ENCODE data around the gene ARMC10. TPM values are rescaled to one million over a fixed set of nuclear protein-coding genes. Genes with fewer than 3 reads are reported as not detected.
"Not testable (repeated sequence)": the region's sequence is repeated elsewhere in the genome, so short reads cannot be mapped to it uniquely, and the experiment has no call there.

The ARMC10 gene
- total RNA-seq, 1 donor from 2014 or later: 24.9 TPM

- no peak for DNase-seq
- CTCF ChIA-PET: no interaction called here
- Mint-ChIP-seq H3K9me3 (no peaks in the 10 kb centered on the region), H3K36me3 (ENCODE audit: low read depth) (peaks cover 4% of the 10 kb centered on the region), H3K27me3 (no peaks in the 10 kb centered on the region), H3K4me3 (no peak overlapping the region), H3K4me1 (peaks cover 16% of the 10 kb centered on the region), H3K27ac (no peak overlapping the region)
- TF ChIP-seq, protein P1, sequence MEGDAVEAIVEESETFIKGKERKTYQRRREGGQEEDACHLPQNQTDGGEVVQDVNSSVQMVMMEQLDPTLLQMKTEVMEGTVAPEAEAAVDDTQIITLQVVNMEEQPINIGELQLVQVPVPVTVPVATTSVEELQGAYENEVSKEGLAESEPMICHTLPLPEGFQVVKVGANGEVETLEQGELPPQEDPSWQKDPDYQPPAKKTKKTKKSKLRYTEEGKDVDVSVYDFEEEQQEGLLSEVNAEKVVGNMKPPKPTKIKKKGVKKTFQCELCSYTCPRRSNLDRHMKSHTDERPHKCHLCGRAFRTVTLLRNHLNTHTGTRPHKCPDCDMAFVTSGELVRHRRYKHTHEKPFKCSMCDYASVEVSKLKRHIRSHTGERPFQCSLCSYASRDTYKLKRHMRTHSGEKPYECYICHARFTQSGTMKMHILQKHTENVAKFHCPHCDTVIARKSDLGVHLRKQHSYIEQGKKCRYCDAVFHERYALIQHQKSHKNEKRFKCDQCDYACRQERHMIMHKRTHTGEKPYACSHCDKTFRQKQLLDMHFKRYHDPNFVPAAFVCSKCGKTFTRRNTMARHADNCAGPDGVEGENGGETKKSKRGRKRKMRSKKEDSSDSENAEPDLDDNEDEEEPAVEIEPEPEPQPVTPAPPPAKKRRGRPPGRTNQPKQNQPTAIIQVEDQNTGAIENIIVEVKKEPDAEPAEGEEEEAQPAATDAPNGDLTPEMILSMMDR (IDR thresholded peaks at IDR 0.05): no peak
- no peak for ATAC-seq (ENCODE audit: low read depth)
- intact Hi-C loops (cut with micrococcal nuclease): loop anchor here (5.0 to 10.0 kb wide), 4 partner anchors 226 to 1944 kb away; partner anchors contain the start of genes DNAJC2, KMT2E, PMPCB and PSMC2
- POLR2A ChIA-PET: no interaction called here
These were observed 3.9 kb upstream of the ARMC10 start for GRCh38 chr7:103071000-103071399.

DNA sequence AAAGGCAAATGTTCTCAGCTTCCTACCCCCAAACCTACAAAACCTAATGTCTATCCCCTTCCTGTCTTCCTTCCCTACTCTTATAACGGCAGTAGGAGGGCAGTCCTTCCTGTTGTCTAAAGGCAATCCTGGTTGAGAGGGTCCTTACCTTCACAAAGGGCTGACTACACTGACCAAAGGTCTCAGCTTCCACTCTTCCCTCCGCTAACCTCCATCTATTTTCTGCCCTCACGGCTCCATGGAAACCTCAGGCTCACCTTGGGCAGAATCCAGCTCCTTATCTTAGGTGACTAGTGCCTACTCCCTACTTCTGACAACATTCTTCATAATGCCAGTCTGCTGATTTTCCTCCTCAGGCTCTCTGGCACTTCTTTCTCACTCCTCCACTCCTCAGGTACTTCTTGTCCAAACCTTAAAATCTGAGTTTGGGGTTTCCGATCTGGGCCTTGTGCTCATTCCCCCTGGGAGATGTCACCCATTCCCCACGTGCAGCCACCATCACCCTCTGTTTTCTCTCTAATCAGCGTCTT is 886 bp upstream of the ARMC10 start:
- ATAC-seq (ENCODE audit: low read depth) (no peak), DNase-seq (no peak)
- CTCF ChIA-PET: interaction anchor here (1.2 to 2.3 kb wide), 2 partner anchors 8 to 12 kb away, joined by 3 to 10 read pairs; no protein-coding TSS in a partner anchor
- POLR2A ChIA-PET: interaction anchor here (0.9 to 2.0 kb wide), 4 partner anchors 11 to 326 kb away, joined by 5 to 19 read pairs (median 10); partner anchors contain the start of gene FAM185A
- peak overlapping the region; percentile 95 for H3K27ac Mint-ChIP-seq
- TF ChIP-seq, protein P1 (IDR thresholded peaks at IDR 0.05): no peak
- H3K9me3 Mint-ChIP-seq: no peaks in the 10 kb centered on the region
- intact Hi-C loops (cut with micrococcal nuclease): loop anchor here (1.0 to 10.0 kb wide), 5 partner anchors 206 to 1941 kb away; partner anchors contain the start of genes DNAJC2, KMT2E, PMPCB and PSMC2
- peaks cover 9% of the 10 kb centered on the region for H3K36me3 Mint-ChIP-seq (ENCODE audit: low read depth)
- peak overlapping the region; percentile 94 for H3K4me3 Mint-ChIP-seq
- H3K27me3 Mint-ChIP-seq: no peaks in the 10 kb centered on the region
- peaks cover 41% of the 10 kb centered on the region for H3K4me1 Mint-ChIP-seq

- DNase-seq (no peak), ATAC-seq (ENCODE audit: low read depth) (peak; percentile 54)
- peak overlapping the region; percentile 90 for H3K27ac Mint-ChIP-seq
- no peaks in the 10 kb centered on the region for H3K27me3 Mint-ChIP-seq
- ChIA-PET POLR2A (interaction anchor here (0.6 to 2.0 kb wide), 11 partner anchors 9 to 712 kb away, joined by 3 to 19 read pairs (median 6); partner anchors contain the start of genes FAM185A and NAPEPLD), CTCF (interaction anchor here (1.1 to 1.8 kb wide), 5 partner anchors 9 to 382 kb away, joined by 3 to 10 read pairs (median 3); no protein-coding TSS in a partner anchor)
- intact Hi-C loops (cut with micrococcal nuclease): loop anchor here (1.0 to 10.0 kb wide), 5 partner anchors 74 to 1939 kb away; partner anchors contain the start of genes DNAJC2, FAM185A, KMT2E and NAPEPLD
- TF ChIP-seq, protein P1 (IDR thresholded peaks at IDR 0.05): no peak
- peaks cover 14% of the 10 kb centered on the region for H3K36me3 Mint-ChIP-seq (ENCODE audit: low read depth)
- H3K4me1 Mint-ChIP-seq: peaks cover 41% of the 10 kb centered on the region
- H3K9me3 Mint-ChIP-seq: no peaks in the 10 kb centered on the region
- H3K4me3 Mint-ChIP-seq: peak overlapping the region; percentile 92
These were observed 488 bp downstream of the ARMC10 start for GRCh38 chr7:103075337-103075918.

- TF ChIP-seq, protein P1 (IDR thresholded peaks at IDR 0.05): no peak
- Mint-ChIP-seq H3K9me3 (no peaks in the 10 kb centered on the region), H3K36me3 (ENCODE audit: low read depth) (peaks cover 17% of the 10 kb centered on the region), H3K27ac (no peak overlapping the region), H3K27me3 (no peaks in the 10 kb centered on the region), H3K4me1 (peaks cover 41% of the 10 kb centered on the region), H3K4me3 (peak overlapping the region; percentile 92)
- ChIA-PET CTCF (interaction anchor here (1.4 kb wide), 1 partner anchor 10 kb away, joined by 4 read pairs; no protein-coding TSS in a partner anchor), POLR2A (interaction anchor here (0.5 kb wide), 1 partner anchor 74 kb away, joined by 3 read pairs; no protein-coding TSS in a partner anchor)
- intact Hi-C loops (cut with micrococcal nuclease): loop anchor here (10.0 kb wide), 3 partner anchors 268 to 1938 kb away; partner anchors contain the start of genes DNAJC2, KMT2E and PSMC2
- DNase-seq (no peak), ATAC-seq (ENCODE audit: low read depth) (no peak)
These were observed 1.8 kb downstream of the ARMC10 start for GRCh38 chr7:103076764-103077163.

DNA sequence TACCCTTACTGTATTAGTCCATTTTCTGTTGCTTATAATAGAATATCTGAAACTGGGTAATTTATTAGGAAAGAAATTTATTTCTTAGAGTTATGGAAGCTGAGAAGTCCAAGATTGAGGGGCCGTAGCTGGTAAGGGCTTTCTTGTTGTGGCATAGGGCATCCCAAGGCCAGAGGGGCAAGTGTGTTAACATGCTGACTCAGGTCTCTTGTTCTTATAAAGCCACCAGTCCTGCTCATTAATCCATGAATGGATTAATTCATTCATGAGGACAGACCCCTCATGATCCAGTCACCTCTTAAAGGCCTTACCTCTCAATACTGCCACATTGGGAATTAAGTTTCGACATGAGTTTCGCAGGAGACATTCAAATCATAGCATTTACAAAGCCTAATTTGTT is 2.4 kb downstream of the ARMC10 start:
- intact Hi-C loops (cut with micrococcal nuclease): loop anchor here (10.0 kb wide), 3 partner anchors 267 to 1937 kb away; partner anchors contain the start of genes DNAJC2, KMT2E and PSMC2
- H3K4me3 Mint-ChIP-seq: no peak overlapping the region
- peaks cover 41% of the 10 kb centered on the region for H3K4me1 Mint-ChIP-seq
- H3K9me3 Mint-ChIP-seq: no peaks in the 10 kb centered on the region
- CTCF ChIA-PET: interaction anchor here (1.4 kb wide), 1 partner anchor 11 kb away, joined by 4 read pairs; no protein-coding TSS in a partner anchor
- H3K27ac Mint-ChIP-seq: no peak overlapping the region
- DNase-seq (no peak), ATAC-seq (ENCODE audit: low read depth) (no peak)
- TF ChIP-seq, protein P1 (IDR thresholded peaks at IDR 0.05): no peak
- peaks cover 19% of the 10 kb centered on the region for H3K36me3 Mint-ChIP-seq (ENCODE audit: low read depth)
- no peaks in the 10 kb centered on the region for H3K27me3 Mint-ChIP-seq
- POLR2A ChIA-PET: interaction anchor here (0.5 kb wide), 1 partner anchor 73 kb away, joined by 3 read pairs; no protein-coding TSS in a partner anchor

- H3K27me3 Mint-ChIP-seq; DNase-seq; CTCF ChIA-PET; H3K9me3 Mint-ChIP-seq; H3K4me3 Mint-ChIP-seq; ATAC-seq (ENCODE audit: low read depth); POLR2A ChIA-PET: not testable (repeated sequence)
- H3K36me3 Mint-ChIP-seq (ENCODE audit: low read depth): peaks cover 19% of the 10 kb centered on the region
- intact Hi-C loops (cut with micrococcal nuclease): loop anchor here (10.0 kb wide), 3 partner anchors 267 to 1937 kb away; partner anchors contain the start of genes DNAJC2, KMT2E and PSMC2
- H3K4me1 Mint-ChIP-seq: peaks cover 41% of the 10 kb centered on the region
- H3K27ac Mint-ChIP-seq: peak overlapping the region; percentile 46
These were observed 3.3 kb downstream of the ARMC10 start for GRCh38 chr7:103078226-103078625.
